ENCODE data around the gene IAH1.

Gene IAH1

DNA sequence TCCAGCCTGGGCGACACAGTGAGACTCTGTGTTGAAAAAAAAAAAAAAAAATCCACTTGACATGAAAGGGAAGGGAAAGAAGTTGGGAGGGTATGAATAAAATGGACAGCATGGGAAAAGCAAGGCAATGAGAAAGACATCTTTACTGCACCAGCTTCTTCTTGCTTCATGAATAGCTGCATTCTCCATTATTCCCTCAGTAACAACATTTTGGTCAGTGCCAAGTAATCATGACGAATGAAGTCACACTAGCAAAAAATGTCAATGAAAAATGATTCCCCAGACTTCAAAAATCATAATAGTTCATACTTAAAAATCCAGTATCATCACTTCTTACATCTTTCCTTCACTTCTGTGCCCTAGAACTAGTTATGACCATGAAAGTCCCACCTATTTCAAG lies 50.9 kb downstream of the IAH1 start:
- CTCF ChIA-PET, result no interaction called here
- H3K27ac ChIP-seq (ENCODE audit: extremely low read depth, low read depth, low read length), result no peak overlapping the region
- H3K36me3 ChIP-seq (ENCODE audit: control insufficient read depth in 2 of 2, insufficient read depth in 1 of 2, low read length in 2 of 2), result peaks cover 17 to 76% of the 10 kb centered on the region in 2 experiments
- no peak for TF ChIP-seq ZNF792 (tag by site-specific recombination; IDR thresholded peaks at IDR 0.05)
- no peak for TF ChIP-seq ZNF654 (tag by site-specific recombination; IDR thresholded peaks at IDR 0.05; ENCODE audit: low read depth)
- TF ChIP-seq ZNF366 (tag by site-specific recombination; conservative IDR thresholded peaks at IDR 0.05), result no peak
- no peak for TF ChIP-seq ZNF610 (tag by site-specific recombination; IDR thresholded peaks at IDR 0.05; ENCODE audit: borderline replicate concordance)
- TF ChIP-seq, protein P1, sequence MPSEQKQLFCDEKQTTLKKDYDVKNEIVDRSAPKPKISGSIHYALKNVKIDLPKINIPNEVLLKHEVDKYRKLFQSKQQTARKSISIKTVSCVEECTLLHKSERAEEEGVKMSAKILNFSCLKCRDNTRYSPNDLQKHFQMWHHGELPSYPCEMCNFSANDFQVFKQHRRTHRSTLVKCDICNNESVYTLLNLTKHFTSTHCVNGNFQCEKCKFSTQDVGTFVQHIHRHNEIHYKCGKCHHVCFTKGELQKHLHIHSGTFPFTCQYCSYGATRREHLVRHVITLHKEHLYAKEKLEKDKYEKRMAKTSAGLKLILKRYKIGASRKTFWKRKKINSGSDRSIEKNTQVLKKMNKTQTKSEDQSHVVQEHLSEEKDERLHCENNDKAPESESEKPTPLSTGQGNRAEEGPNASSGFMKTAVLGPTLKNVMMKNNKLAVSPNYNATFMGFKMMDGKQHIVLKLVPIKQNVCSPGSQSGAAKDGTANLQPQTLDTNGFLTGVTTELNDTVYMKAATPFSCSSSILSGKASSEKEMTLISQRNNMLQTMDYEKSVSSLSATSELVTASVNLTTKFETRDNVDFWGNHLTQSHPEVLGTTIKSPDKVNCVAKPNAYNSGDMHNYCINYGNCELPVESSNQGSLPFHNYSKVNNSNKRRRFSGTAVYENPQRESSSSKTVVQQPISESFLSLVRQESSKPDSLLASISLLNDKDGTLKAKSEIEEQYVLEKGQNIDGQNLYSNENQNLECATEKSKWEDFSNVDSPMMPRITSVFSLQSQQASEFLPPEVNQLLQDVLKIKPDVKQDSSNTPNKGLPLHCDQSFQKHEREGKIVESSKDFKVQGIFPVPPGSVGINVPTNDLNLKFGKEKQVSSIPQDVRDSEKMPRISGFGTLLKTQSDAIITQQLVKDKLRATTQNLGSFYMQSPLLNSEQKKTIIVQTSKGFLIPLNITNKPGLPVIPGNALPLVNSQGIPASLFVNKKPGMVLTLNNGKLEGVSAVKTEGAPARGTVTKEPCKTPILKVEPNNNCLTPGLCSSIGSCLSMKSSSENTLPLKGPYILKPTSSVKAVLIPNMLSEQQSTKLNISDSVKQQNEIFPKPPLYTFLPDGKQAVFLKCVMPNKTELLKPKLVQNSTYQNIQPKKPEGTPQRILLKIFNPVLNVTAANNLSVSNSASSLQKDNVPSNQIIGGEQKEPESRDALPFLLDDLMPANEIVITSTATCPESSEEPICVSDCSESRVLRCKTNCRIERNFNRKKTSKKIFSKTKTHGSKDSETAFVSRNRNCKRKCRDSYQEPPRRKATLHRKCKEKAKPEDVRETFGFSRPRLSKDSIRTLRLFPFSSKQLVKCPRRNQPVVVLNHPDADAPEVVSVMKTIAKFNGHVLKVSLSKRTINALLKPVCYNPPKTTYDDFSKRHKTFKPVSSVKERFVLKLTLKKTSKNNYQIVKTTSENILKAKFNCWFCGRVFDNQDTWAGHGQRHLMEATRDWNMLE (tag by site-specific recombination; conservative IDR thresholded peaks at IDR 0.05; ENCODE audit: low read depth), result no peak
- TF ChIP-seq GFI1B (tag by site-specific recombination; IDR thresholded peaks at IDR 0.05), result no peak
- no peak for TF ChIP-seq ZSCAN23 (tag by site-specific recombination; IDR thresholded peaks at IDR 0.05)
- TF ChIP-seq EGR2 (tag by site-specific recombination; IDR thresholded peaks at IDR 0.05; ENCODE audit: low read depth), result no peak
- TF ChIP-seq, protein P2, sequence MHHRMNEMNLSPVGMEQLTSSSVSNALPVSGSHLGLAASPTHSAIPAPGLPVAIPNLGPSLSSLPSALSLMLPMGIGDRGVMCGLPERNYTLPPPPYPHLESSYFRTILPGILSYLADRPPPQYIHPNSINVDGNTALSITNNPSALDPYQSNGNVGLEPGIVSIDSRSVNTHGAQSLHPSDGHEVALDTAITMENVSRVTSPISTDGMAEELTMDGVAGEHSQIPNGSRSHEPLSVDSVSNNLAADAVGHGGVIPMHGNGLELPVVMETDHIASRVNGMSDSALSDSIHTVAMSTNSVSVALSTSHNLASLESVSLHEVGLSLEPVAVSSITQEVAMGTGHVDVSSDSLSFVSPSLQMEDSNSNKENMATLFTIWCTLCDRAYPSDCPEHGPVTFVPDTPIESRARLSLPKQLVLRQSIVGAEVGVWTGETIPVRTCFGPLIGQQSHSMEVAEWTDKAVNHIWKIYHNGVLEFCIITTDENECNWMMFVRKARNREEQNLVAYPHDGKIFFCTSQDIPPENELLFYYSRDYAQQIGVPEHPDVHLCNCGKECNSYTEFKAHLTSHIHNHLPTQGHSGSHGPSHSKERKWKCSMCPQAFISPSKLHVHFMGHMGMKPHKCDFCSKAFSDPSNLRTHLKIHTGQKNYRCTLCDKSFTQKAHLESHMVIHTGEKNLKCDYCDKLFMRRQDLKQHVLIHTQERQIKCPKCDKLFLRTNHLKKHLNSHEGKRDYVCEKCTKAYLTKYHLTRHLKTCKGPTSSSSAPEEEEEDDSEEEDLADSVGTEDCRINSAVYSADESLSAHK (tag by site-specific recombination; IDR thresholded peaks at IDR 0.05), result no peak
- no peak for TF ChIP-seq ZFHX2 (tag by site-specific recombination; conservative IDR thresholded peaks at IDR 0.05)
- TF ChIP-seq, protein P3, sequence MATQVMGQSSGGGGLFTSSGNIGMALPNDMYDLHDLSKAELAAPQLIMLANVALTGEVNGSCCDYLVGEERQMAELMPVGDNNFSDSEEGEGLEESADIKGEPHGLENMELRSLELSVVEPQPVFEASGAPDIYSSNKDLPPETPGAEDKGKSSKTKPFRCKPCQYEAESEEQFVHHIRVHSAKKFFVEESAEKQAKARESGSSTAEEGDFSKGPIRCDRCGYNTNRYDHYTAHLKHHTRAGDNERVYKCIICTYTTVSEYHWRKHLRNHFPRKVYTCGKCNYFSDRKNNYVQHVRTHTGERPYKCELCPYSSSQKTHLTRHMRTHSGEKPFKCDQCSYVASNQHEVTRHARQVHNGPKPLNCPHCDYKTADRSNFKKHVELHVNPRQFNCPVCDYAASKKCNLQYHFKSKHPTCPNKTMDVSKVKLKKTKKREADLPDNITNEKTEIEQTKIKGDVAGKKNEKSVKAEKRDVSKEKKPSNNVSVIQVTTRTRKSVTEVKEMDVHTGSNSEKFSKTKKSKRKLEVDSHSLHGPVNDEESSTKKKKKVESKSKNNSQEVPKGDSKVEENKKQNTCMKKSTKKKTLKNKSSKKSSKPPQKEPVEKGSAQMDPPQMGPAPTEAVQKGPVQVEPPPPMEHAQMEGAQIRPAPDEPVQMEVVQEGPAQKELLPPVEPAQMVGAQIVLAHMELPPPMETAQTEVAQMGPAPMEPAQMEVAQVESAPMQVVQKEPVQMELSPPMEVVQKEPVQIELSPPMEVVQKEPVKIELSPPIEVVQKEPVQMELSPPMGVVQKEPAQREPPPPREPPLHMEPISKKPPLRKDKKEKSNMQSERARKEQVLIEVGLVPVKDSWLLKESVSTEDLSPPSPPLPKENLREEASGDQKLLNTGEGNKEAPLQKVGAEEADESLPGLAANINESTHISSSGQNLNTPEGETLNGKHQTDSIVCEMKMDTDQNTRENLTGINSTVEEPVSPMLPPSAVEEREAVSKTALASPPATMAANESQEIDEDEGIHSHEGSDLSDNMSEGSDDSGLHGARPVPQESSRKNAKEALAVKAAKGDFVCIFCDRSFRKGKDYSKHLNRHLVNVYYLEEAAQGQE (tag by site-specific recombination; IDR thresholded peaks at IDR 0.05), result no peak
- no peak for TF ChIP-seq ZNF626 (tag by site-specific recombination; IDR thresholded peaks at IDR 0.05)
- no peak for TF ChIP-seq ZNF221 (tag by site-specific recombination; IDR thresholded peaks at IDR 0.05; ENCODE audit: borderline replicate concordance)
- H3K4me3 ChIP-seq (ENCODE audit: low read depth, low read length), result no peak overlapping the region
- no peaks in the 10 kb centered on the region for H3K4me1 ChIP-seq (ENCODE audit: control insufficient read depth, insufficient read depth, low read length)
- POLR2A ChIA-PET, result no interaction called here
- no peaks in the 10 kb centered on the region for H3K9me3 ChIP-seq (ENCODE audit: control insufficient read depth, insufficient read depth, low read depth, low read length)

Measured in HEK293 (cell line).